A549 (cell line): ENCODE measurements around the gene SUCLA2.
"Not testable (repeated sequence)": the region's sequence is repeated elsewhere in the genome, so short reads cannot be mapped to it uniquely, and the experiment has no call there.

ENCODE experiments used
- BHLHE40 ChIP-seq: IDR thresholded peaks from 2 replicates; pipeline ENCODE4 v1.6.1; 2012; ENCODE audit warnings: low read depth, low read length, inconsistent platforms
- CBX8 ChIP-seq: fragments of 200-600 bp; sonication (generic); IDR thresholded peaks from 2 replicates; pipeline ENCODE4 v1.6.1; 2016
- CEBPB ChIP-seq, 2 experiments: fragments of >200 bp in 1 of 2; sonication (Bioruptor Twin) in 1 of 2; formaldehyde crosslinking in 1 of 2; IDR thresholded peaks; 2 replicates each; pipeline ENCODE4 v1.6.1; 2012 to 2016
- EHMT2 ChIP-seq: fragments of 200-600 bp; sonication (generic); IDR thresholded peaks from 2 replicates; pipeline ENCODE4 v1.6.1; 2016; ENCODE audit warnings: antibody characterized with exemption, low read depth, mild to moderate bottlenecking, moderate library complexity
- PHF8 ChIP-seq: fragments of 200-600 bp; sonication (generic); IDR thresholded peaks from 2 replicates; pipeline ENCODE4 v1.6.1; 2016; ENCODE audit warnings: low read depth, mild to moderate bottlenecking, antibody characterized with exemption, moderate library complexity, borderline replicate concordance
- POLR2A ChIP-seq: IDR thresholded peaks from 2 replicates; pipeline ENCODE4 v1.6.1; 2012; ENCODE audit warnings: mild to moderate bottlenecking, low read length
- RARB ChIP-seq: fragments of 250-450 bp; sonication (Bioruptor Pico); IDR thresholded peaks from 2 replicates; pipeline ENCODE4 v1.8.0; 2021; ENCODE audit warnings: mild to moderate bottlenecking, moderate library complexity
- RCOR1 ChIP-seq: fragments of 150-350 bp; IDR thresholded peaks from 2 replicates; pipeline ENCODE4 v1.6.1; 2014; ENCODE audit warnings: antibody characterized with exemption, low read length, low read depth
- RFX5 ChIP-seq: fragments of 450-650 bp; IDR thresholded peaks from 2 replicates; pipeline ENCODE4 v1.7.1; 2014; ENCODE audit warnings: antibody characterized with exemption, mild to moderate bottlenecking, moderate library complexity
- TF ChIP-seq, protein P1 (sequence below): fragments of >200 bp; sonication (Bioruptor Twin); formaldehyde crosslinking; IDR thresholded peaks from 3 replicates; pipeline ENCODE4 v1.5.1; 2016

DNA sequence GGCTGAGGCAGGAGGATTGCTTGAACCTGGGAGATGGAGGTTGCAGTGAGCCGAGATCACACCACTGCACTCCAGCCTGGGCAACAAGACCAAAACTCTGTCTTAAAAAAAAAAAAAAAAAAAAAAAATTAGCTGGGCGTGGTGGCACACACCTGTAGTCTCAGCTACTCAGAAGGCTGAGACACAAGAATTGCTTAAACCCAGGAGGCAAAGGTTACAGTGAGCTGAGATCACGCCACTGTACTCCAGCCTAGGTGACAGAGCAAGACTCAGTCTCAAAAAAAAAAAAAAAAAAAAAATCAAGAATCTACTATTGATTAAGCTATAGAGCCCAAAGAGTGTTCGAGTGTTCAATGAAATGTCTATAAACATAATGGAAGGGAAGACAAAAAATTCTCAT lies 55.9 kb downstream of the SUCLA2 start:
- TF ChIP-seq RFX5; CBX8; BHLHE40; CEBPB (IDR thresholded peaks at IDR 0.05); POLR2A; EHMT2; RARB (CRISPR knock-in tag); RCOR1; PHF8: not testable (repeated sequence)
- TF ChIP-seq, protein P1, sequence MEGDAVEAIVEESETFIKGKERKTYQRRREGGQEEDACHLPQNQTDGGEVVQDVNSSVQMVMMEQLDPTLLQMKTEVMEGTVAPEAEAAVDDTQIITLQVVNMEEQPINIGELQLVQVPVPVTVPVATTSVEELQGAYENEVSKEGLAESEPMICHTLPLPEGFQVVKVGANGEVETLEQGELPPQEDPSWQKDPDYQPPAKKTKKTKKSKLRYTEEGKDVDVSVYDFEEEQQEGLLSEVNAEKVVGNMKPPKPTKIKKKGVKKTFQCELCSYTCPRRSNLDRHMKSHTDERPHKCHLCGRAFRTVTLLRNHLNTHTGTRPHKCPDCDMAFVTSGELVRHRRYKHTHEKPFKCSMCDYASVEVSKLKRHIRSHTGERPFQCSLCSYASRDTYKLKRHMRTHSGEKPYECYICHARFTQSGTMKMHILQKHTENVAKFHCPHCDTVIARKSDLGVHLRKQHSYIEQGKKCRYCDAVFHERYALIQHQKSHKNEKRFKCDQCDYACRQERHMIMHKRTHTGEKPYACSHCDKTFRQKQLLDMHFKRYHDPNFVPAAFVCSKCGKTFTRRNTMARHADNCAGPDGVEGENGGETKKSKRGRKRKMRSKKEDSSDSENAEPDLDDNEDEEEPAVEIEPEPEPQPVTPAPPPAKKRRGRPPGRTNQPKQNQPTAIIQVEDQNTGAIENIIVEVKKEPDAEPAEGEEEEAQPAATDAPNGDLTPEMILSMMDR: not testable (repeated sequence)
